Measurements from ENCODE around the gene A1BG. TPM values are rescaled to one million over a fixed set of nuclear protein-coding genes. Genes with fewer than 3 reads are reported as not detected.

The A1BG gene
- total and polyA plus RNA-seq, 2 of the 13 experiments (the other 11 are each of a cell fraction or from before 2014, with no cell fraction given): 14.7 to 41.4 TPM

GRCh38 chr19:58380662-58381459 lies 27.6 kb upstream of the A1BG start, which contains the start of gene ZNF837 (continued):
- peak; percentile 84 for TF ChIP-seq ZNF331 (CRISPR knock-in tag; IDR thresholded peaks at IDR 0.05)
- no peak for TF ChIP-seq ZNF383 (CRISPR knock-in tag; IDR thresholded peaks at IDR 0.05; ENCODE audit: borderline replicate concordance)
- TF ChIP-seq PHF5A (CRISPR knock-in tag; IDR thresholded peaks at IDR 0.05; ENCODE audit: low read depth, unreplicated experiment): peak; percentile 84
- peak; percentile 97 for TF ChIP-seq MTF2 (CRISPR knock-in tag; IDR thresholded peaks at IDR 0.05; ENCODE audit: borderline replicate concordance)
- TF ChIP-seq TOPORS (CRISPR knock-in tag; IDR thresholded peaks at IDR 0.05): no peak
- peak; percentile 83 for TF ChIP-seq HINFP (CRISPR knock-in tag; IDR thresholded peaks at IDR 0.05; ENCODE audit: low read depth)
- TF ChIP-seq TFDP2 (CRISPR knock-in tag; IDR thresholded peaks at IDR 0.05): peak; percentile 90
- peak; percentile 81; the same call in 1 of the 2 replicates for TF ChIP-seq SALL1 (CRISPR knock-in tag; IDR thresholded peaks at IDR 0.05)
- 0 out of 2 replicates have a peak, but pooled peaks have one; percentile 76 for TF ChIP-seq KDM4B (CRISPR knock-in tag; IDR thresholded peaks at IDR 0.05)
- TF ChIP-seq ZNF782 (CRISPR knock-in tag; IDR thresholded peaks at IDR 0.05; ENCODE audit: borderline replicate concordance): peak; percentile 62; the same call in 1 of the 2 replicates
- TF ChIP-seq KLF11 (CRISPR knock-in tag; IDR thresholded peaks at IDR 0.05): no peak; the same call in 1 of the 2 replicates
- no peak for TF ChIP-seq GPN1 (CRISPR knock-in tag; IDR thresholded peaks at IDR 0.05; ENCODE audit: borderline replicate concordance)
- TF ChIP-seq HMG20B (CRISPR knock-in tag; conservative IDR thresholded peaks at IDR 0.05): no peak; the same call in 1 of the 2 replicates
- no peak for TF ChIP-seq PLRG1 (conservative IDR thresholded peaks at IDR 0.05)
- TF ChIP-seq ISL2 (CRISPR knock-in tag; IDR thresholded peaks at IDR 0.05): peak; percentile 88
- no peak for TF ChIP-seq CREB3 (CRISPR knock-in tag; IDR thresholded peaks at IDR 0.05)
- peak; percentile 33; the same call in 1 of the 2 replicates for TF ChIP-seq STAG1 (CRISPR knock-in tag; IDR thresholded peaks at IDR 0.05)
- no peak for TF ChIP-seq CHD4 (IDR thresholded peaks at IDR 0.05; ENCODE audit: borderline replicate concordance, low read length)
- peak; percentile 94 for TF ChIP-seq YEATS2 (CRISPR knock-in tag; IDR thresholded peaks at IDR 0.05; ENCODE audit: borderline replicate concordance)
- TF ChIP-seq ZNF33A (CRISPR knock-in tag; IDR thresholded peaks at IDR 0.05; ENCODE audit: borderline replicate concordance): no peak
- TF ChIP-seq RBAK (CRISPR knock-in tag; IDR thresholded peaks at IDR 0.05): no peak
- 0 out of 2 replicates have a peak, but pooled peaks have one; percentile 45 for TF ChIP-seq ZNF770 (CRISPR knock-in tag; IDR thresholded peaks at IDR 0.05)
- TF ChIP-seq ZNF709 (CRISPR knock-in tag; IDR thresholded peaks at IDR 0.05): peak; percentile 91; the same call in 1 of the 2 replicates
